HEK293T (cell line): ENCODE measurements around the gene ANP32B.

Experiments
- CTCF ChIA-PET: fragments of 350-600 bp; formaldehyde crosslinking; extraction: SDS; loops from one replicate; lab custom pipeline; 2021; ENCODE audit warnings: antibody characterized with exemption, inconsistent platforms; lab: Yijun Ruan, JAX
- POLR2A ChIA-PET: fragments of 350-600 bp; formaldehyde crosslinking; extraction: SDS; loops from one replicate; lab custom pipeline; 2020; ENCODE audit warnings: antibody characterized with exemption, inconsistent platforms; lab: Yijun Ruan, JAX
- DNase-seq: peaks from one replicate; pipeline ENCODE4 v3.0.0; 2012; ENCODE audit warnings: mixed read lengths; ENCODE audit errors: extremely low spot score
- ARNT ChIP-seq: fragments of 450-650 bp; IDR thresholded peaks from 2 replicates; pipeline ENCODE4 v1.6.1; 2017; ENCODE audit warnings: mild to moderate bottlenecking
- BHLHE40 ChIP-seq: fragments of 450-650 bp; IDR thresholded peaks from 2 replicates; pipeline ENCODE4 v1.6.1; 2016; ENCODE audit warnings: mild to moderate bottlenecking, moderate library complexity, borderline replicate concordance
- CTBP1 ChIP-seq: fragments of 450-650 bp; IDR thresholded peaks from 2 replicates; pipeline ENCODE4 v1.6.1; 2016; ENCODE audit warnings: borderline replicate concordance
- FOXA1 ChIP-seq: fragments of 450-650 bp; IDR thresholded peaks from 2 replicates; pipeline ENCODE4 v1.6.1; 2016; ENCODE audit warnings: mild to moderate bottlenecking
- FOXK2 ChIP-seq: fragments of 450-650 bp; IDR thresholded peaks from 2 replicates; pipeline ENCODE4 v1.6.1; 2016; ENCODE audit warnings: mild to moderate bottlenecking
- FOXM1 ChIP-seq: fragments of 450-650 bp; IDR thresholded peaks from 2 replicates; pipeline ENCODE4 v1.6.1; 2017; ENCODE audit warnings: mild to moderate bottlenecking, borderline replicate concordance
- HDGF ChIP-seq: fragments of 450-650 bp; IDR thresholded peaks from 2 replicates; pipeline ENCODE4 v1.6.1; 2017; ENCODE audit warnings: antibody characterized with exemption, borderline replicate concordance
- L3MBTL2 ChIP-seq: fragments of 450-650 bp; conservative IDR thresholded peaks from 2 replicates; pipeline ENCODE4 v1.6.1; 2016; ENCODE audit warnings: mild to moderate bottlenecking
- LEF1 ChIP-seq: fragments of 450-650 bp; IDR thresholded peaks from 2 replicates; pipeline ENCODE4 v1.6.1; 2017; ENCODE audit warnings: mild to moderate bottlenecking, borderline replicate concordance
- NFRKB ChIP-seq: fragments of 450-650 bp; IDR thresholded peaks from 2 replicates; pipeline ENCODE4 v1.6.1; 2016; ENCODE audit warnings: mild to moderate bottlenecking, moderate library complexity
- SP1 ChIP-seq: fragments of 450-650 bp; IDR thresholded peaks from 2 replicates; pipeline ENCODE4 v1.6.1; 2017
- SUZ12 ChIP-seq: fragments of 450-650 bp; IDR thresholded peaks from 2 replicates; pipeline ENCODE4 v1.6.1; 2016; ENCODE audit warnings: mild to moderate bottlenecking
- TARDBP ChIP-seq: fragments of 450-650 bp; IDR thresholded peaks from 2 replicates; pipeline ENCODE4 v1.6.1; 2016
- ZNF384 ChIP-seq: fragments of 450-650 bp; IDR thresholded peaks from 2 replicates; pipeline ENCODE4 v1.6.1; 2016
- TF ChIP-seq, protein P1 (sequence below): fragments of 450-650 bp; IDR thresholded peaks from 2 replicates; pipeline ENCODE4 v1.6.1; 2016

Gene ANP32B

GRCh38 chr9:97980918-97981845 lies 2.0 kb upstream of the ANP32B start:
- ChIA-PET POLR2A (interaction anchor here (1.5 to 3.8 kb wide), 2 partner anchors 9 to 58 kb away, joined by 8 to 25 read pairs; partner anchors contain the start of gene TRMO), CTCF (interaction anchor here (1.0 kb wide), 1 partner anchor 16 kb away, joined by 3 read pairs; no protein-coding TSS in a partner anchor)
- DNase-seq = no peak
- TF ChIP-seq FOXK2 (no peak), TARDBP (no peak), L3MBTL2 (no peak), LEF1 (no peak), SUZ12 (no peak), CTBP1 (no peak), BHLHE40 (no peak), HDGF (no peak), NFRKB (no peak), FOXM1 (no peak), ARNT (no peak), FOXA1 (no peak), ZNF384 (no peak), SP1 (no peak)
- TF ChIP-seq, protein P1, sequence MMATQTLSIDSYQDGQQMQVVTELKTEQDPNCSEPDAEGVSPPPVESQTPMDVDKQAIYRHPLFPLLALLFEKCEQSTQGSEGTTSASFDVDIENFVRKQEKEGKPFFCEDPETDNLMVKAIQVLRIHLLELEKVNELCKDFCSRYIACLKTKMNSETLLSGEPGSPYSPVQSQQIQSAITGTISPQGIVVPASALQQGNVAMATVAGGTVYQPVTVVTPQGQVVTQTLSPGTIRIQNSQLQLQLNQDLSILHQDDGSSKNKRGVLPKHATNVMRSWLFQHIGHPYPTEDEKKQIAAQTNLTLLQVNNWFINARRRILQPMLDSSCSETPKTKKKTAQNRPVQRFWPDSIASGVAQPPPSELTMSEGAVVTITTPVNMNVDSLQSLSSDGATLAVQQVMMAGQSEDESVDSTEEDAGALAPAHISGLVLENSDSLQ = no peak

DNA sequence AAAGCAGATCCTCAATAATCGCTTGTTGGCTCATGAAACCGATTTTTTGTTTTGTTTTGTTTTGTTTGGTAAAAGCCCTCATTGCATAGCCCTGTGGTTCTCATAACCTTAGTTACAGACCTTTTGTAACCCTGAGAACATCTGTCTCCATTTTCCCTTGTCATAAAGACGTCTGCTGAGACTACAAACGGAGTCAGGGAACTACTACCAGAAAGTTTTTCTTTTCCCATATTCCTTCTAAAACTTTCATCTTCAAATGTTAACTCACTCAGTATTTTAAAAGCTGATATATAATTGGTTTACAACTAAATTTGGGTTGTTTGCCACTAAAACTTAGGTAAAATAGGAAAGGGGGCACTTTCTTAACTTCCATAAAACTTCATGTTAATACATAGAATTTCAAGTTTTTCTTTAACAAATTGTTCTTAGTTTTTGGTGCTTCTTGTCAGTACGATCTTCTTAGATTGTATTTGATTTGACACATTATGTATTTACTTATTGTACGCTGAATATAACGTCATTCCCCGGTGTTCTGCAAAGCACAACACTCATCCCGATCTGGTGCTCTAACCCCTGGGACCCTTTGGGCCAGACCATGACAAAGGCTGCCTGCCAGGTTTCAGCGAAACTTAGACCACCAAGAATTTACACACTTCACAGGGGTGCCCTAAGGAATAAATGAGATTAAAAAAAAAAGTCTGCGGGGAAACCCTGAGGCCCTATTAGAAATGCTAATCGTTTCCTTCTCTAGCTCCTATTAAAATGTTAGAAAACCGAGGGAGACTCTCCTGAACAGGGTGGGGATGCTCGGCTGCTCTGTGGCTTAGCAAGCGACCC lies 1.1 kb upstream of the ANP32B start:
- ChIA-PET POLR2A (interaction anchor here (0.6 to 3.8 kb wide), 11 partner anchors 10 to 507 kb away, joined by 3 to 25 read pairs (median 6); partner anchors contain the start of genes TBC1D2 and TRMO), CTCF (no interaction called here)
- DNase-seq = no peak
- TF ChIP-seq BHLHE40 (no peak), SUZ12 (no peak), ARNT (no peak), FOXA1 (no peak)
- TF ChIP-seq, protein P1 = peak; percentile 45; the same call in 1 of the 2 replicates

GRCh38 chr9:97983589-97984187 lies 547 bp downstream of the ANP32B start:
- ChIA-PET CTCF (interaction anchor here (0.7 kb wide), 1 partner anchor 27 kb away, joined by 3 read pairs; no protein-coding TSS in a partner anchor), POLR2A (interaction anchor here (0.7 to 3.8 kb wide), 15 partner anchors 12 to 509 kb away, joined by 3 to 25 read pairs (median 4); partner anchors contain the start of gene TRMO)
- no peak for TF ChIP-seq LEF1
- TF ChIP-seq ZNF384 = no peak
- TF ChIP-seq, protein P1 = no peak
- TF ChIP-seq BHLHE40 = no peak
- no peak for TF ChIP-seq TARDBP
- TF ChIP-seq FOXA1 = no peak
- TF ChIP-seq CTBP1 = no peak
- peak; percentile 45 for DNase-seq

- CTCF ChIA-PET = interaction anchor here (0.7 kb wide), 1 partner anchor 28 kb away, joined by 3 read pairs; no protein-coding TSS in a partner anchor
Measured at GRCh38 chr9:97984188-97985057, 1.3 kb downstream of the ANP32B start.

More at GRCh38 chr9:97984188-97985057, 1.3 kb downstream of the ANP32B start:
- DNase-seq = peak; percentile 66
- POLR2A ChIA-PET = interaction anchor here (0.7 to 3.8 kb wide), 5 partner anchors 22 to 72 kb away, joined by 3 to 25 read pairs (median 4); partner anchors contain the start of gene TRMO
- TF ChIP-seq SP1 = no peak
- TF ChIP-seq LEF1 = peak; percentile 79
- peak; percentile 40 for TF ChIP-seq L3MBTL2
